22Rv1 (cell line): ENCODE results near the gene S100A3.

Experiments used
- ZFX ChIP-seq: fragments of 450-650 bp; IDR thresholded peaks from 2 replicates; pipeline ENCODE4 v1.6.1; 2017; ENCODE audit warnings: antibody characterized with exemption, borderline replicate concordance
- TF ChIP-seq, protein P1 (sequence below): fragments of 450-650 bp; IDR thresholded peaks from 2 replicates; pipeline ENCODE4 v1.5.1; 2017; ENCODE audit warnings: mild to moderate bottlenecking

DNA sequence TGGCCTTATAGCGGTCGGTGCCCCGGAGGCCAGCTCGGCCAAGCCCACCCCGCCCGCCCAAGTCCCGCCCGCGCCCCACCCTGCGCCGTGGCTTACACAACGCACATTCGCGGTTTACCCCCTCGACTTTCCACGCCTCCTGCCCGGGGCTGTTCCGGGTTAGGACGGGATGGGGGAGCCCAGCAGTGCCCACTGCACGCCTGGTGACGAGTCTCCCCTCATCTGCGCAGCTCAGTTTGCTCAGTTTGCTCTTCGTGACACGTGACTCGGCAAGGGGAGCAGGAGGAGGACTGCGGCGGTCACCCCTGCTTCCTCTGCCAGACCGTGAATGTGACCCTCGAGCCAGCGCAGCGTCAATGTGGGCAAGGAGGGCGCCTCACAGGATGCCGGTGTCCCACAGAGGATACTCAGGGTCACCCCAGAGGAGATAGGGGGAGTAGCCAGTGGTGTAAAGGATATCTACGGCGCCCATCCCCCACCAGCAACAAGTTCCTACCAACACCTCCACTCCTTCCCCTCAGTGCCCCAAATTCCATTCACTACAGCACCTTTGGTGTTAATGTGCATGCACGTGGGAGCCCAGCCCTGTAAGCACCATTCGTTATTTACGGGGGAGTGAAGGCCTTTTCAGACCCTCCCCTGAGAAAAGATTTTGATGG lies 12.9 kb downstream of the S100A3 start:
- TF ChIP-seq, protein P1, sequence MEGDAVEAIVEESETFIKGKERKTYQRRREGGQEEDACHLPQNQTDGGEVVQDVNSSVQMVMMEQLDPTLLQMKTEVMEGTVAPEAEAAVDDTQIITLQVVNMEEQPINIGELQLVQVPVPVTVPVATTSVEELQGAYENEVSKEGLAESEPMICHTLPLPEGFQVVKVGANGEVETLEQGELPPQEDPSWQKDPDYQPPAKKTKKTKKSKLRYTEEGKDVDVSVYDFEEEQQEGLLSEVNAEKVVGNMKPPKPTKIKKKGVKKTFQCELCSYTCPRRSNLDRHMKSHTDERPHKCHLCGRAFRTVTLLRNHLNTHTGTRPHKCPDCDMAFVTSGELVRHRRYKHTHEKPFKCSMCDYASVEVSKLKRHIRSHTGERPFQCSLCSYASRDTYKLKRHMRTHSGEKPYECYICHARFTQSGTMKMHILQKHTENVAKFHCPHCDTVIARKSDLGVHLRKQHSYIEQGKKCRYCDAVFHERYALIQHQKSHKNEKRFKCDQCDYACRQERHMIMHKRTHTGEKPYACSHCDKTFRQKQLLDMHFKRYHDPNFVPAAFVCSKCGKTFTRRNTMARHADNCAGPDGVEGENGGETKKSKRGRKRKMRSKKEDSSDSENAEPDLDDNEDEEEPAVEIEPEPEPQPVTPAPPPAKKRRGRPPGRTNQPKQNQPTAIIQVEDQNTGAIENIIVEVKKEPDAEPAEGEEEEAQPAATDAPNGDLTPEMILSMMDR = no peak
- TF ChIP-seq ZFX = no peak
